HG03432 (cell line): ENCODE measurements around the gene WDR44.
A peak's percentile ranks its signal among the peaks of the same experiment; 100 is the strongest.
"Not testable (repeated sequence)": the region's sequence is repeated elsewhere in the genome, so short reads cannot be mapped to it uniquely, and the experiment has no call there.

Experiments used
- ATAC-seq: cut with Tn5 transposase; IDR thresholded peaks from one replicate; pipeline ENCODE4 v1.9.1; 2021; ENCODE audit warnings: mild to moderate bottlenecking, moderate library complexity; ENCODE audit not compliant: unreplicated experiment

The WDR44 gene, protein sequence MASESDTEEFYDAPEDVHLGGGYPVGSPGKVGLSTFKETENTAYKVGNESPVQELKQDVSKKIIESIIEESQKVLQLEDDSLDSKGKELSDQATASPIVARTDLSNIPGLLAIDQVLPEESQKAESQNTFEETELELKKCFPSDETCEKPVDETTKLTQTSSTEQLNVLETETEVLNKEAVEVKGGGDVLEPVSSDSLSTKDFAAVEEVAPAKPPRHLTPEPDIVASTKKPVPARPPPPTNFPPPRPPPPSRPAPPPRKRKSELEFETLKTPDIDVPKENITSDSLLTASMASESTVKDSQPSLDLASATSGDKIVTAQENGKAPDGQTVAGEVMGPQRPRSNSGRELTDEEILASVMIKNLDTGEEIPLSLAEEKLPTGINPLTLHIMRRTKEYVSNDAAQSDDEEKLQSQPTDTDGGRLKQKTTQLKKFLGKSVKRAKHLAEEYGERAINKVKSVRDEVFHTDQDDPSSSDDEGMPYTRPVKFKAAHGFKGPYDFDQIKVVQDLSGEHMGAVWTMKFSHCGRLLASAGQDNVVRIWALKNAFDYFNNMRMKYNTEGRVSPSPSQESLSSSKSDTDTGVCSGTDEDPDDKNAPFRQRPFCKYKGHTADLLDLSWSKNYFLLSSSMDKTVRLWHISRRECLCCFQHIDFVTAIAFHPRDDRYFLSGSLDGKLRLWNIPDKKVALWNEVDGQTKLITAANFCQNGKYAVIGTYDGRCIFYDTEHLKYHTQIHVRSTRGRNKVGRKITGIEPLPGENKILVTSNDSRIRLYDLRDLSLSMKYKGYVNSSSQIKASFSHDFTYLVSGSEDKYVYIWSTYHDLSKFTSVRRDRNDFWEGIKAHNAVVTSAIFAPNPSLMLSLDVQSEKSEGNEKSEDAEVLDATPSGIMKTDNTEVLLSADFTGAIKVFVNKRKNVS

DNA sequence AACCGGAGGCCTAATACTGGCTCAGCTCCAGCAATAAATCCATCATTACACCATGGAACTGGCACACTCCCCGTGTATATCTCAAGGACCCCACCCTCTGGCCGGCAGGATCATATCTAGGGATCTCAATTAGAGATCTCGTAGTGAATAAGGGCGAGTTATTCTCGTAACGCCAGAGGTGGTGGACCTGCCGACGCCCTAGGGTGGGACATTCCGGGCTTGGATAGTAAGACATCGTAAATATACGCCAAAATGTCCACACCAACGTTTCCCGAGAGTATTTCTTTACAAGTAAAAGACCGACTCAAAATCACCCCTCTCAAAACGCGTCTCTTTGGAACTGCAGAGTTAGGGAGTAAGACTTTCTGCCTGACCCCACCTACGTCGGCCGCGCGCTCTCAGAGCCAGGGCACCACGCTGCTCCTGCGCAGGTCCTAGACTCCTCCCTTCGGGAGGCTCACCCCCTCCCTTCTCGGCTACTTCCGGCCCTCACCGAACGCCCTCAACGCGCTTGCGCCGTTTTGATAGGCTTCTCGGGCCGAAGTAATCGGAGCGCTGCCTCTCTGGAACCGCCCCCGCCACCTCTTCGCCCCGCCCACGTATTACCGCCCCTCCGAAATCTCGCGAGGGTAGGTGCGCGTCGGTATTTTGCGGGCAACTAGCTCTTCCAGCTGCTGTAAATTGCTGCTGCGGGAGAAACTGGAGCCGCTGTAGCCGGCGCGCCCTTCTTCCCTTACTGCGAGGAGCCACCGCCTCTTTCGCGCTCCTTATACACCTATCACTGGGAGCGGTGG is at the start of gene WDR44:
Gene WDR44, plus strand, starts transcription at position 643 of the 794 bp plus-strand sequence. CDS start 398 bp downstream, outside the sequence.
- ATAC-seq, result peak; percentile 88

DNA sequence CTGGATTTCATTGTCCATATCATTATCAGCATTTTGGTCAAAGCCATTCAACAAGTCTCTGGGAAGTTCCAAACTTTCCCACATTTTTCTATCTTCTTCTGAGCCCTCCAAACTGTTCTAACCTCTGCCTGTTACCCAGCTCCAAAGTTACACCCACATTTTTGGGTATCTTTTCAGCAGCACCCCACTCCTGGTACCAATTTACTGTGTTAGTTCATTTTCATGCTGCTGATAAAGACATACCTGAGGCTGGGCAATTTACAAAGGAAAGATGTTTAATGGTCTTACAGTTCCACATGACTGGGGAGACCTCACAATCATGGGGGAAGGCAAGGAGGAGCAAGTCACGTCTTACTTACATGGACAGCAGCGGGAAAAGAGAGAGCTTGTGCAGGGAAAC is 40.1 kb upstream of the WDR44 start:
- not testable (repeated sequence) for ATAC-seq

DNA sequence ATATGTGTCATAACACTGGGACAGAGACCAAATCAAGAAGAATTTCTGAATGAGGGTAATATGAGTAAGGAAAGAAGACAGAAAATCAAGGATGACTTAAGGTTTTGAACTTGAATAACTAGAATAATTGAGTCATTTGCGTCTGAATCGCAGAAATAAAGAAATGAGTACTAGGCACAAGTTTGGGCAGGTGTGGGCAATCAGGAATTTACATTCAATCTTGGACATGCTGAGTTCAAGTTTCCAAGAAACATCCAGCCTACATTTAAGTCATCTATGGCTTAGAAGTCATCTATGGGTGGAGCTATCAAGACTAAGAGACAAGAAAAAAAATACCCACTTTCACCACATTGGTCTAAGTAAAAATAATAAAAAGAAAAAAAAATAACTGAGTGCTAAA is 30.4 kb upstream of the WDR44 start:
- ATAC-seq, result no peak

DNA sequence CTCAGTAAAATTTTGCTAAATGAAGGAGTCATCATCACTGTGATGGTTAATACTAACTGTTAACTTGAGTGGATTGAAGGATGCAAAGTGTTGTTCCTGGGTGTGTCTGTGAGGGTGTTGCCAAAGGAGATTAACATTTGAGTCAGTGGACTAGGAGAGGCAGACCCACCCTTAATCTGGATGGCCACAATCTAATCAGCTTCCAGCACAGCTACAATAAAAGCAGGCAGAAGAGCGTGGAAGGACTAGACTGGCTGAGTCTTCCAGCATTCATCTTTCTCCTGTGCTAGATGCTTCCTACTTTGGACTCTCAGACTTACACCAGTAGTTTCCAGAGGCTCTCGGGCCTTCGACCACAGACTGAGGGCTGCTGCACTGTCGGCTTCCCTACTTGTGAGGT is 21.3 kb upstream of the WDR44 start:
- ATAC-seq, result no peak

DNA sequence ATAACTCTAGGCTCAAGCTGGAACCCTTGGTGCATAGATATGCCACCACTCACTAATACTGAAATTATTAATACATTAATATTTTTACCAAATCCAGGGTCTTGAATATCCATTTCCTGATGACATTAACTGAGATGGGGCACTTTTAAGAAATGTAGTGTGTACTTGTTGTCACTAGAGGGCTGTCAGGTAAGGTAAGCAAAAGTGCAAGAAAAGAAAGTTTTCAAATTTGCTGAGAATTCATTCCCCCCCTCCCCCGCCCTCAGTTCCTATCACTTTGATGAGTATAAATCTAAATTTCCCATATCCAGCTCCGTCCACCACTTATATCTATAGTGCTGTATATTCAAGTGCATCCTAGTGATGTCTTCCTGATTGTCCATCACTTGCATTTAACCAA is 20.5 kb upstream of the WDR44 start:
- no peak for ATAC-seq

DNA sequence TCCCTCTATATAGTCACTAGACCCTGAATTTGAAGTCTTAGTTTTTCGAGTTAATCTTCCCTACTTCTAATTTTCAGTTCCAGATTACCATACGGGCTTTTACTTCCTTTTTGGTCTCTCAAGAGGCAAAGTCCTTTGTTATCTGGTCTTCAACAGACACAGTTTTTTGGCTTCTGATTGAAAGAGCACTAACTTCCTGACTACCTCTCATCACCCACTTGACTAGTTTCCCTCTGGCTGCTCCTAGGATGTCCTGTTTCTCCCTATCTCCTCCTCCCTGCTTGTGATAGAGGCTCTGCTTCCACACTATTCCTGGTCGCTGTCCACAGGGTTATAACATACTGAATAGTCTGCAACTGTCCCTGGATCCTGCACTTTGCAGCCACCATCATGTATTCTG is 16.7 kb upstream of the WDR44 start:
- ATAC-seq, result no peak

DNA sequence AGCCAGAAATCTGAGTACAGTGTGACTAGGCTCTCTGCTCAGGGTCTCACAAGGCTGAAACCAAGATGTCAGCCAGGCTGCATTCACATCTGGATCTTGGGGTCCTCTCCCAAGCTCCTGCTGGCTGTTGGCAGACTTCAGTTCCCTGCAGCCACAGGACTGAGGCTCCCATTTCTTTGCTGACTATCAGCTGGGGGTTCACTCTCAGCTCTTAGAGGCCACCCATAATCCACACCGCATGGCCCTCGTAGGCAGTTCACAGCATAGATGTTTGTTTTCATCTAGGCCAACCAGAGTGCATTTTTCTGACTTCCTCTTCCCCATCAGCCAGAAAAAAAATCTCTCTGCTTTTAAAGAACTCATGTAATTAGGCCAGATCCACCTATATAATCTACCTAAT is 8.2 kb upstream of the WDR44 start:
- ATAC-seq, result no peak

DNA sequence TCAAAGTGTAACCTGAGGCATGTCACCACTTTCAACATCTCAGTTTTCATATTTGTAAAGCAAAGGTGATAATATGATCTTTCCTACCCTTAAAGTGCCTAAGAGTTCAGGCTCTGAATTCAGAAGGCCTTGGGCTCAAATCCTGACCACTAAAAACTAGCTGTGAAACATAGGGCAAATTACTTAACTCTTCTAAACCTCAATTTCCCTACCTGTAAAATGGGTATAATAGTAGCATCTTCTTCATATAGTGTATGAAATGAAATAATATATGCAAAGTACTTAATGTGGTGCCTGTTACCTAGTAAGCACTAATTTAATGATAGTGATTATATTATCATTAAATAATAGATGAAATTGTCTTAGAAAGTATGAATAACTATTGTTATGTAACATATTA is 7.0 kb upstream of the WDR44 start:
- no peak for ATAC-seq

DNA sequence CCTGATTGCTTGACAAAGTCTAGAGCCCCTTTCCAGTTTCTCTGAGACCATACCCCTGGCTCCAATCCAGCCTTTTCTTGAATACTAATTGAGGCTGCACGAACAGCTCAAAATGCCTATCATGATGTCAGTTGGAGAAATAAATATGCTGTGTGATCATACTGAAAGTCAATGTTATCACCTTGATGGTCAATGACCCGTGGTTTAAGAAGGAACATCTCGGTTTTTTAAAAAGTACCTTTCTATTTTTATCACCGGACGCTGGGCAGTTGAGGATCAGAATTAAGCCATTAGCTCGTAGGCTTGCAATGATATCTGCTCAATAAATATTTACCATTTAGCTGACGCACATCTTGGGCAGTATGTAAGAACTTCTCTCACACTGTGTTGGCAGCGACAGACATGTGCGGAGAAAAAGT is 852 bp upstream of the WDR44 start:
- peak; percentile 9 for ATAC-seq

DNA sequence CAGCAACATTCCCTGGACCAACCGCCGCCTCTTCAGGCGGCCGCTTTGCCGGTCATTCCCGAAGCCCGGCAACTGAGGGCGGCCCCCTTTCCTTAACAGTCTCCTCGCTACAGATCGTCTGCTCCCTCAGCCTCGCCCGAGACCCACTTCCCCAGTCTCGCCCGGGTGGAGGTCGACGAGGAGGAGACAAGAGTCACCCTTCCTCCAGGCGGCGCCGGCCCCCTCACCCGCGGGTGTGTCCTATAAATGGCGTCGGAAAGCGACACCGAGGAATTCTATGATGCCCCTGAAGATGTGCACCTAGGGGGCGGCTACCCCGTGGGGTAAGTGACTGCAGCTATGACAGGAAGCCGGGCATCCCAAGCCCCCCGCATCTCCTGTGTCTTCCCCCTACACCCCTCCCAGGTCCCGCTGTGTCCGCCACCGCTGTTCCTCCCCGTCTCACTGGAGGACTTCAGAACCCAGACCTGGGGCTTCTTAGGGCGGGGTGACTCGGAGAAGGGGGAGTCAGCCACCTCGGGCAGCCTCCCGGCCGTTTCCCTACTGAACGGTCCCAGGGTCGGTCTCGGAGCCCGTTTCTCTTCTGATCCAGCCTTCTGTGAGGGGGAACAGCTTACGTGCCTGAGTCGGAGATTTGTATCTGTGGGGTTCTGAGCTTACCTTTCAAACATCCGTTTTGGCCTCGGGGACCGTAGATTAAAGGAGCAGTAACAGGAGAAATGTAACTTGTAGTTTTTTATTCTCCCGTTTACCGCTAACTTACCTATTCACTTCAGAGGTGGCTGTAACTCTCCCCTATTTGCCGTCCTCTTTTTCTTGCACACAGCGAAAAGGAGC is 570 bp downstream of the WDR44 start:
- peak; percentile 33 for ATAC-seq

DNA sequence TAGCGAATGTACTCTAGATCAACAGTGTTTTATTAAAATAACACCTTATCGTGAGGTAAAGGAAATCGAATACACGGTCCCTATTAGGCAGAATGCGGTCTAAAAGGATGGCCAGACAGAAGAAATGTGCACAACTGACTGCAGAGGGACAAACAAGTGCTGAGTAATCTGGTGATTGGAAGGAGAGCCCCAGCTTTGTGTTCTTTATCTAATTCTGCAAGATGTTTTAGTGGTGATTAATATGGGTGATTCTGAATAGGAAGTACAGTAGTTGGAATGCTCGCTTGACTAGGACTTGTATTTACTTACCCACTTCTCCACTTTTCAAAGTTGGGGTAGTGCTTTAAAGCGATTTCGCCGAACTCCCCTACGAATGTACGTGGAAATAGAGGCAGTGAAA is 1.2 kb downstream of the WDR44 start:
- ATAC-seq, result no peak

DNA sequence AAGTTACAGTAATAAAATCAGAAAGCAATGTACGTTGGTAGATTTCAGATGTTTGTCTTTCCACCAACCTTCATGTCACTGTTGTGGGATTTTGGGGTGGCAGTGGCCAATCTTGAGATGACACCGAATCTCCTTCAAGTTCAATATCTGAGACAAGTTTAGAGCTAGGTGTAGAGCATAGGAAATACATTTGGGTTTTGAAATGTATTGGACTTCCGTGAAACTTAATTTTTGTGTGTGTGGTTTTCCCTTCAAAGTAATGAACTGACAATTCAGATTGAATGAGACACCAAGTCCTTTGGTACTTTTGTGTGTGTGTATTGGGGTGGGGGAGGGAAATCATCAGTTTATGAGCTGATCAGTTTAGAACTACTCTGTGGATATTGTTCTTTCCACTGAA is 1.8 kb downstream of the WDR44 start:
- ATAC-seq, result no peak

DNA sequence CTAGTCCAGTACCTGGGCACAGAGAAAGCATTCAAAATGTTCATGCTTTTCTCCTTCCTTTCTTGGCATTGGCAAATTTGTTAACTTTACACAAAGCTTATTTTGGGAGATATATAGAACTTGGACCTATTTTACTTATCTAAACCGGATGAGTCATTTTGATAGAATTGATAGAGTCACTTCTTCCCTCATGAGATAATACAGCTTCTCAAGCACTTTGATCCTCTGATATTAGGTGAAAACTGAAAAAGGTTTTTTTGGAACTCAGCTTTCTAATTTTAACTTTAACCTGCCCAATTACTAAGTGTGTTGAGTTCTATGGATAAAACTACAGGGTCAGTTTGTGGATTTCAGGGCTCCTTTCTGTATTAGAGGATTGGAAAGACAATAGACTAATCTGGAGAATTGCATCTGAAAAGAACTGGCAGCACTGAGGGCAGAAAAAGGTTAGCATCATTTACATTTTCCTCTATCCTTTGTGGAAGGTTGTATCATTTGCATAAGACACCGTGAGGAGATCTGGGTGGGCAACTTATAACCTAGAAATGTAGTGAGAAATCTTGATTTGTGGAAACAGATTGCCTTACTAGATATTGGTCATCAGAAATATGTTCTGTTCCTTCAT is 2.4 kb downstream of the WDR44 start:
- no peak for ATAC-seq

DNA sequence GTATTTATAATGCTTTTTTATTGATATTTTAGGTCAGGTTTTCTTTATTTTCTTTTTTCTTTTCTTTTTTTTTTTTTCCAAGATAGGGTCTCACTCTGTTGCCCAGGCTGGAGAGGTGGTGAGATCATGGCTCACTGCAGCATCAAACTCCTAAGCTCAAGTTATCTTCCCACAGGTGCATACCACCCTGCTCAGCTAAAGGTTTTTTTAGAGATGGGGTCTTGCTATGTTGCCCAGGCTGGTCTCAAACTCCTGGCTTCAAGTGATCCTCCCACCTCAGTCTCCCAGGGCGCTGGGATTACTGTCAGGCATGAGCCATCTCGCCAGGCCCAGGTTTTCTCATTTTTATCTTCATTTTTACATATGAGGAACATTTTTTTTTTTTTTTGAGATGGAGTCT is 3.3 kb downstream of the WDR44 start:
- ATAC-seq, result no peak

DNA sequence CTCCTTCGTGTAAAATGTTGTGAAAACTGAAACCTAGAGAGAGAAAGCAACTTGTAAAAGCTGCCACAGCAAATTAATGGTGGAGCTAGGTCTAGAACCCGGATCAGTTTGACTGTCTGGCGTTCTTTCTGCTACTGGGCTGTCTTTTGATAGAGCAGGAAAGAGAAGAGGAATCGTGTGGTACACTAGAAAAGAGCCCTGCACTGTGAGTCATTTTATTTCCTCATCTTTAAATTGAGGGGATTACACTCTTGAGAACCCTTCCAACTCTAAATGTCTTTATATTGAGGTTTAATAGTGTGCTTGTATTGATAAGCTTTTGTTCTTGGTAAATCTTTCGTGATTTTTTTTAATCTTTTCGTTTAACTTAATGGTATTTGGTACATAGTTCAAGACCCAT is 4.3 kb downstream of the WDR44 start:
- no peak for ATAC-seq

DNA sequence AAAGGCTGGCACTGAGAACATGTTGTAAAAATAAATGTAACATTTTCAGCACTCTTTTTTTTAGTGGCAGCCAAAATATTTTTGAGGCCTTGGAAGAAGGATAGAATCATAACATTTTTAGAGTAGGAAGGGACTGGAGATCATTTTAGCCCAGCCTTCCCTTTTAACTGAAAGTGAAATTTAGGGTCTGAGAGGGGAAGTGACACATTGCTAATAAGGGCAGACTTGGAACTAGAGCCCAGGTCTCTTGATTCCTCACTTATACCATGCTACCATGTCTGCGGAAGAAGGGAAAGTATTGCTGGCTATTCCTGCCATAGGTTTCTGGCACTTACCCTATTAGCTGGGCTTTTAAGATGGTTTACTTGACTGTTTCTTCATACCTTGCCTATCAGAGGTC is 4.8 kb downstream of the WDR44 start:
- no peak for ATAC-seq

DNA sequence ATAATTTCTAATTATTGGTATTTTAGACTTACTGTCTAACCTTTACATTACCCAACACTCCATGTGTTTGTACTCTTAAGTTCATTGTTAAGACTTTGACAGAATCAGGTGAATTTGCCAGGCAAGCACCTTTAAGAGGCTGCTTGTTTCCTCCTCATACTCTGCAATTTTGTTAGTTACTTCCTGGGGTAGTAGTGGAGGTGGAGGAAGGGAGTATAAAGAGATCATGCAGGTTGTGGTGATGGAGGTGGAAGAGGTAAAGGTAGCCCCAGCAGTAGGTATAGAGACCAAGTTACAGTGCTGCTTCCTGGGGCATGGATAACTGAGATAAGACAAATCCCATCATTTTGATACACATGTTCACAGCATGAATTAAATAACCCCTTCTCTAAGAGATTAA is 6.7 kb downstream of the WDR44 start:
- no peak for ATAC-seq

DNA sequence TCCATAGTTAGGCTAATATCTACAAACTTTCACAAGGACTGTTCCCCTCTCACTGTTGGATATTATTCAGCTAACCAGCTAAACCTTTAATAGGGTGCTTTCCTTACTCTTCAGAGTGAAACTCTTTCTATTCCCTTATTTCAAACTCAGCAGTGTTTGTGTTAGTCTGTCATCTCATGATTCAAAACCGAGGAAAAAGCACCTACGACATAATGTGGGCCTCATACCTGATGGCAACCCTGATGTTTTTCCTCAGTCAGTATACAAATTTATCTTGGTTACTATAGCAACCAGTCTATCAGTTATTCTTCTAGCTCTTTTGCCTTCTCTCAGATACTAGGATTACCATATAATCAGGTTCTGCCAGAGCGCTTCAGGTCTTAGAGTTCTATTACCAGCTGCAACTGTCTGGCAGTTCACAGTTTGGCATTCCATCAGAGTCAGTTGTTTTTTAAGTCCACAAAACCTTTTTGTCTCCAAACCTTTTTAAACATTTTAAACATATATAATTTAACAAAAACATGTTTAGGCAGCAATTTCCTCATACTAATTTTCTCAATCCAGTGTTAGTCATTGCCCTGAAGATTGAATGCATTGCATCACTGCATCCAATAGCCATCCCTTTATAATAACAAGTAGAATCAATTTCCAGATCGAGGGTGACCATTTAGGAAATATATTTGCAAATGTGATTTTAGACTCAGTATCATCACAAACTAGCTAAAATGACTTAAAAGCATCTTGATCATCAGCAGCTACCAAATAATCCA is 7.4 kb downstream of the WDR44 start:
- peak; percentile 66 for ATAC-seq
